Nephron progenitor cell (in vitro differentiated cells): ENCODE results near the gene PHF2.

Source experiments
- DNase-seq: peaks from one replicate; pipeline ENCODE4 v3.0.0; 2021
- H3K27ac Mint-ChIP-seq: 2 replicates; pipeline ENCODE4 v1.8.0; 2021; ENCODE audit warnings: mild to moderate bottlenecking, moderate library complexity, mixed read lengths
- H3K27me3 Mint-ChIP-seq: 2 replicates; pipeline ENCODE4 v1.8.0; 2021; ENCODE audit warnings: mild to moderate bottlenecking, low read depth, mixed read lengths; ENCODE audit not compliant: poor library complexity
- H3K36me3 Mint-ChIP-seq: 2 replicates; pipeline ENCODE4 v1.8.0; 2021; ENCODE audit warnings: low read depth, mixed read lengths
- H3K4me1 Mint-ChIP-seq: 2 replicates; pipeline ENCODE4 v1.8.0; 2021; ENCODE audit warnings: mixed read lengths
- H3K4me3 Mint-ChIP-seq: 2 replicates; pipeline ENCODE4 v1.8.0; 2021; ENCODE audit warnings: mild to moderate bottlenecking, moderate library complexity, mixed read lengths
- H3K9me3 Mint-ChIP-seq: 2 replicates; pipeline ENCODE4 v1.8.0; 2021; ENCODE audit warnings: mild to moderate bottlenecking, moderate library complexity, mixed read lengths
- CTCF ChIP-seq: fragments of 200-600 bp; sonication (generic); IDR thresholded peaks from 2 replicates; pipeline ENCODE4 v1.5.0; 2021; ENCODE audit warnings: antibody characterized with exemption

The PHF2 gene

GRCh38 chr9:93640027-93640426 lies 63.6 kb downstream of the PHF2 start:
- no peak overlapping the region for H3K4me3 Mint-ChIP-seq
- H3K27ac Mint-ChIP-seq = no peak overlapping the region
- no peaks in the 10 kb centered on the region for H3K4me1 Mint-ChIP-seq
- no peak for TF ChIP-seq CTCF
- no peak for DNase-seq
- peaks cover 41% of the 10 kb centered on the region for H3K9me3 Mint-ChIP-seq
- H3K27me3 Mint-ChIP-seq = no peaks in the 10 kb centered on the region
- H3K36me3 Mint-ChIP-seq = peaks cover 86% of the 10 kb centered on the region

GRCh38 chr9:93642961-93643360 lies 66.6 kb downstream of the PHF2 start:
- Mint-ChIP-seq H3K27me3 (no peaks in the 10 kb centered on the region), H3K4me1 (no peaks in the 10 kb centered on the region), H3K4me3 (no peak overlapping the region), H3K9me3 (peaks cover 24% of the 10 kb centered on the region), H3K36me3 (peaks cover 60% of the 10 kb centered on the region), H3K27ac (no peak overlapping the region)
- DNase-seq = no peak
- TF ChIP-seq CTCF = no peak

- H3K27ac Mint-ChIP-seq = no peak overlapping the region
- H3K4me3 Mint-ChIP-seq = no peak overlapping the region
- H3K27me3 Mint-ChIP-seq = no peaks in the 10 kb centered on the region
- peaks cover 8% of the 10 kb centered on the region for H3K9me3 Mint-ChIP-seq
- no peaks in the 10 kb centered on the region for H3K4me1 Mint-ChIP-seq
- DNase-seq = no peak
- no peak for TF ChIP-seq CTCF
- H3K36me3 Mint-ChIP-seq = peaks cover 50% of the 10 kb centered on the region
These were observed 68.2 kb downstream of the PHF2 start for GRCh38 chr9:93644397-93645088.

GRCh38 chr9:93645149-93645889 lies 68.9 kb downstream of the PHF2 start:
- Mint-ChIP-seq H3K27ac (no peak overlapping the region), H3K4me3 (no peak overlapping the region), H3K27me3 (no peaks in the 10 kb centered on the region), H3K36me3 (peaks cover 42% of the 10 kb centered on the region), H3K4me1 (no peaks in the 10 kb centered on the region), H3K9me3 (peaks cover 3% of the 10 kb centered on the region)
- no peak for DNase-seq
- TF ChIP-seq CTCF = no peak

GRCh38 chr9:93645921-93646639 lies 69.7 kb downstream of the PHF2 start:
- Mint-ChIP-seq H3K27me3 (no peaks in the 10 kb centered on the region), H3K36me3 (peaks cover 35% of the 10 kb centered on the region), H3K9me3 (no peaks in the 10 kb centered on the region), H3K27ac (no peak overlapping the region), H3K4me1 (no peaks in the 10 kb centered on the region), H3K4me3 (no peak overlapping the region)
- no peak for DNase-seq
- TF ChIP-seq CTCF = no peak
